Activated T-cell treated with anti-CD3 and anti-CD28 coated beads, Interleukin-2, amount 50 U/mL, for 48 hours (primary cell): ENCODE data around the gene TRIM40.
"Not testable (repeated sequence)": the region's sequence is repeated elsewhere in the genome, so short reads cannot be mapped to it uniquely, and the experiment has no call there.

ENCODE experiments used
- DNase-seq, 2 experiments: peaks; one replicate each; pipeline ENCODE4 v3.0.0-alpha.2; 2020

TRIM40 gene

GRCh38 chr6:30113841-30114240 is 22.1 kb upstream of the TRIM40 start:
- DNase-seq = no peak

- no peak for DNase-seq
These were observed 19.2 kb upstream of the TRIM40 start for GRCh38 chr6:30116724-30117123.

GRCh38 chr6:30118691-30119090 is 17.2 kb upstream of the TRIM40 start:
- DNase-seq = not testable (repeated sequence)

- no peak for DNase-seq
These were observed 14.2 kb upstream of the TRIM40 start for GRCh38 chr6:30121446-30122366.

GRCh38 chr6:30122515-30122914 is 13.4 kb upstream of the TRIM40 start:
- no peak for DNase-seq

- no peak for DNase-seq
These were observed 8.5 kb upstream of the TRIM40 start for GRCh38 chr6:30127238-30128093.

- no peak for DNase-seq
These were observed 6.4 kb upstream of the TRIM40 start for GRCh38 chr6:30129265-30130178.

- no peak for DNase-seq
These were observed 5.7 kb upstream of the TRIM40 start for GRCh38 chr6:30130179-30130679.

- DNase-seq = peak; percentile 58 to 64
These were observed 4.8 kb upstream of the TRIM40 start for GRCh38 chr6:30130887-30131862.

GRCh38 chr6:30131947-30132497 is 3.9 kb upstream of the TRIM40 start:
- no peak for DNase-seq

- DNase-seq = no peak
These were observed 793 bp upstream of the TRIM40 start for GRCh38 chr6:30135147-30135546.

- DNase-seq = peak in 1 of 2 experiments; percentile 28
These were observed 788 bp downstream of the TRIM40 start for GRCh38 chr6:30136570-30137286.

- not testable (repeated sequence) for DNase-seq
These were observed 4.3 kb downstream of the TRIM40 start for GRCh38 chr6:30140240-30140639.

GRCh38 chr6:30142665-30143064 is 6.7 kb downstream of the TRIM40 start:
- no peak for DNase-seq

- DNase-seq = no peak
These were observed 7.8 kb downstream of the TRIM40 start for GRCh38 chr6:30143780-30144179.

- DNase-seq = no peak
These were observed 8.9 kb downstream of the TRIM40 start for GRCh38 chr6:30144811-30145210.

GRCh38 chr6:30145818-30146217 is 9.9 kb downstream of the TRIM40 start:
- DNase-seq = no peak

GRCh38 chr6:30147096-30147495 is 11.2 kb downstream of the TRIM40 start:
- no peak for DNase-seq

GRCh38 chr6:30149234-30149633 is 13.3 kb downstream of the TRIM40 start:
- DNase-seq = no peak
